HG02981 (cell line): ENCODE data around the gene TMEM209.
"Not testable (repeated sequence)": the region's sequence is repeated elsewhere in the genome, so short reads cannot be mapped to it uniquely, and the experiment has no call there.

Experiments used
- ATAC-seq: cut with Tn5 transposase; IDR thresholded peaks from one replicate; pipeline ENCODE4 v1.9.1; 2021; ENCODE audit warnings: mild to moderate bottlenecking, moderate library complexity; ENCODE audit not compliant: unreplicated experiment

Gene TMEM209

GRCh38 chr7:130205084-130205947 lies at the start of gene TMEM209:
TMEM209 (minus strand) TSS chr7:130205406; CDS start chr7:130205375, 31 bp downstream.
- ATAC-seq: peak; percentile 98

- no peak for ATAC-seq
Observed at GRCh38 chr7:130254555-130254954, 49.3 kb upstream of the TMEM209 start.

- ATAC-seq: not testable (repeated sequence)
Observed at GRCh38 chr7:130249626-130250025, 44.4 kb upstream of the TMEM209 start.

- not testable (repeated sequence) for ATAC-seq
Observed at GRCh38 chr7:130248842-130249241, 43.6 kb upstream of the TMEM209 start.

GRCh38 chr7:130246491-130246890 lies 41.3 kb upstream of the TMEM209 start:
- ATAC-seq: not testable (repeated sequence)

- ATAC-seq: not testable (repeated sequence)
Observed at GRCh38 chr7:130243486-130243885, 38.3 kb upstream of the TMEM209 start.

GRCh38 chr7:130242198-130243014 lies 37.2 kb upstream of the TMEM209 start:
- no peak for ATAC-seq

- no peak for ATAC-seq
Observed at GRCh38 chr7:130240240-130240639, 35.0 kb upstream of the TMEM209 start.

- ATAC-seq: not testable (repeated sequence)
Observed at GRCh38 chr7:130236361-130236760, 31.2 kb upstream of the TMEM209 start.

- no peak for ATAC-seq
Observed at GRCh38 chr7:130234078-130234477, 28.9 kb upstream of the TMEM209 start.

GRCh38 chr7:130232209-130232608 lies 27.0 kb upstream of the TMEM209 start:
- no peak for ATAC-seq

GRCh38 chr7:130231792-130232191 lies 26.6 kb upstream of the TMEM209 start:
- no peak for ATAC-seq

- not testable (repeated sequence) for ATAC-seq
Observed at GRCh38 chr7:130229981-130230380, 24.8 kb upstream of the TMEM209 start.

GRCh38 chr7:130228840-130229502 lies 23.8 kb upstream of the TMEM209 start:
- no peak for ATAC-seq

- no peak for ATAC-seq
Observed at GRCh38 chr7:130227883-130228575, 22.8 kb upstream of the TMEM209 start.

GRCh38 chr7:130226333-130226732 lies 21.1 kb upstream of the TMEM209 start:
- no peak for ATAC-seq

- not testable (repeated sequence) for ATAC-seq
Observed at GRCh38 chr7:130224923-130225322, 19.7 kb upstream of the TMEM209 start.

- ATAC-seq: no peak
Observed at GRCh38 chr7:130224210-130224609, 19.0 kb upstream of the TMEM209 start.

GRCh38 chr7:130223646-130224045 lies 18.4 kb upstream of the TMEM209 start:
- no peak for ATAC-seq

- ATAC-seq: no peak
Observed at GRCh38 chr7:130221746-130222145, 16.5 kb upstream of the TMEM209 start.

GRCh38 chr7:130219871-130220270 lies 14.7 kb upstream of the TMEM209 start:
- no peak for ATAC-seq
